Breast epithelium (tissue), 4 donors: ENCODE measurements around the gene ACTN4. TPM values are rescaled to one million over a fixed set of nuclear protein-coding genes. Genes with fewer than 3 reads are reported as not detected.

ENCODE experiments used
- DNase-seq, 2 donors: peaks; one replicate each; pipeline ENCODE4 v3.0.0-alpha.2; 2019; ENCODE audit warnings: low spot score in 2 of 2
- H3K27ac ChIP-seq, 2 donors: fragments of 200-600 bp; sonication (generic) in 1 of 2; one replicate each; pipeline ENCODE4 v1.5.1; 2016 to 2019; ENCODE audit warnings: mild to moderate bottlenecking in 1 of 2
- H3K27me3 ChIP-seq, 2 donors: fragments of 200-600 bp; sonication (generic) in 1 of 2; one replicate each; pipeline versions ENCODE4 v1.5.1 to v1.6.0; 2017 to 2019; ENCODE audit warnings: control low read depth in 1 of 2, mild to moderate bottlenecking in 1 of 2
- H3K36me3 ChIP-seq: fragments of 200-600 bp; one replicate; pipeline ENCODE4 v1.5.1; 2019
- H3K4me1 ChIP-seq, 2 donors: fragments of 200-600 bp; sonication (generic); one replicate each; pipeline ENCODE4 v1.5.1; 2016 to 2019; ENCODE audit warnings: control low read depth in 1 of 2
- H3K4me3 ChIP-seq, 3 donors: fragments of 200-600 bp; sonication (generic); 1 replicate in 2 of 3; 2 replicates in 1 of 3; pipeline ENCODE4 v1.5.1; 2016 to 2019; ENCODE audit warnings: mild to moderate bottlenecking in 3 of 3, moderate library complexity in 2 of 3
- H3K9me3 ChIP-seq, 2 donors: fragments of 200-600 bp; sonication (generic) in 1 of 2; one replicate each; pipeline ENCODE4 v1.5.1; 2016 to 2019; ENCODE audit warnings: control low read depth in 1 of 2
- POLR2A ChIP-seq: fragments of 450-650 bp; IDR thresholded peaks from one replicate; pipeline ENCODE4 v1.6.1; 2016; ENCODE audit warnings: antibody characterized with exemption, mild to moderate bottlenecking, moderate library complexity
- POLR2AphosphoS5 ChIP-seq, 3 donors: sonication (generic); formaldehyde crosslinking; IDR thresholded peaks; one replicate each; pipeline ENCODE4 v1.6.1; 2017; ENCODE audit warnings: antibody characterized with exemption in 3 of 3
- intact Hi-C: fragments of 100-400 bp; cut with DNase I; formaldehyde crosslinking; loops from one replicate; pipeline ENCODE4 v1.15.1; 2023; ENCODE audit warnings: low total_unique reads
- total RNA-seq, 3 donors: library from RNA; depleted of rRNA; stranded (reverse); fragments of >200 nt; gene quantifications; one replicate each; pipeline ENCODE4 v1.1.0, GENCODE V29; 2016
- TF ChIP-seq, protein P1 (sequence below), 3 donors: fragments of 450-650 bp; IDR thresholded peaks; one replicate each; pipeline ENCODE4 v1.5.1; 2016 to 2017; ENCODE audit warnings: antibody characterized with exemption in 3 of 3, mild to moderate bottlenecking in 3 of 3, moderate library complexity in 3 of 3

Gene ACTN4
- total RNA-seq, 3 donors from 2014 or later = 182 to 296 (median 269) TPM

DNA sequence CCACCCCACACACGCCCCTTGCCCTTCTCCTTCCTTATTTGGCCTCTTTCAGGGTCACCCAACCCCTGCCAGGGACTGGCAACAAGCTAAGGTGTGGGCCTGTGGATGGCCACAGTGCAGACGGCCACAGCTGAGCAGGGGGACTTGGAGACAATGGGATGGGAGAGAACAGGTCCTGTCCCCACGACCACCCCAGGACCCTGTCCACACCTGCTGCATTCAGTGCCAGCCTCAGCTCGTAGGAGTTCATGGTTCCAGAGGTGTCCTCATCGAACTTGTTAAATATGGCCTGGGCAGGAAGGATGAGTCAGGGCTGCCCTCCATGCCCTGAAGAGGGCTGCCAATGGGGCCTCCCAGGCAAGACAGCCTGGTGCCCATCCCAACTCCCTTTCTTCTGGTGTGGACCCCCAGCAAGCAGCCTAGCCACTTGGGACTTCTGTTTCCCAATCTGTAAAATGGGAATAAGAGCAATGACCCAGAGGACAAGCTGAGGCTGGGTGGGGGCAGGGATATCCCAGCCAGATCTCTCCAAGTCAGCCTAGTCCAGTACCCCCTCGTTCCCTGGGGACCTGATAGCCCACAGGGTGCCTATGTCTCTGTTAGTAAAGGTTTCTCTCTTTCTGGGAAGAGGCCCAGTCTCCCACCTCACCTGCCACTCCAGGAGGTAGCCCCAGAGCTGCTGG, 86.2 kb downstream of the ACTN4 start:
- H3K36me3 ChIP-seq = no peaks in the 10 kb centered on the region
- TF ChIP-seq, protein P1, sequence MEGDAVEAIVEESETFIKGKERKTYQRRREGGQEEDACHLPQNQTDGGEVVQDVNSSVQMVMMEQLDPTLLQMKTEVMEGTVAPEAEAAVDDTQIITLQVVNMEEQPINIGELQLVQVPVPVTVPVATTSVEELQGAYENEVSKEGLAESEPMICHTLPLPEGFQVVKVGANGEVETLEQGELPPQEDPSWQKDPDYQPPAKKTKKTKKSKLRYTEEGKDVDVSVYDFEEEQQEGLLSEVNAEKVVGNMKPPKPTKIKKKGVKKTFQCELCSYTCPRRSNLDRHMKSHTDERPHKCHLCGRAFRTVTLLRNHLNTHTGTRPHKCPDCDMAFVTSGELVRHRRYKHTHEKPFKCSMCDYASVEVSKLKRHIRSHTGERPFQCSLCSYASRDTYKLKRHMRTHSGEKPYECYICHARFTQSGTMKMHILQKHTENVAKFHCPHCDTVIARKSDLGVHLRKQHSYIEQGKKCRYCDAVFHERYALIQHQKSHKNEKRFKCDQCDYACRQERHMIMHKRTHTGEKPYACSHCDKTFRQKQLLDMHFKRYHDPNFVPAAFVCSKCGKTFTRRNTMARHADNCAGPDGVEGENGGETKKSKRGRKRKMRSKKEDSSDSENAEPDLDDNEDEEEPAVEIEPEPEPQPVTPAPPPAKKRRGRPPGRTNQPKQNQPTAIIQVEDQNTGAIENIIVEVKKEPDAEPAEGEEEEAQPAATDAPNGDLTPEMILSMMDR (IDR thresholded peaks at IDR 0.05) = no peak
- TF ChIP-seq POLR2AphosphoS5 (IDR thresholded peaks at IDR 0.05) (no peak), POLR2A (no peak)
- intact Hi-C loops = no loop called here
- no peaks in the 10 kb centered on the region for H3K9me3 ChIP-seq
- peak overlapping the region; percentile 82 to 84 for H3K27ac ChIP-seq
- no peak overlapping the region for H3K4me3 ChIP-seq
- no peaks in the 10 kb centered on the region for H3K27me3 ChIP-seq
- peaks cover 0 to 2% of the 10 kb centered on the region in 2 donors for H3K4me1 ChIP-seq
- DNase-seq = peak in 1 of 2 donors; percentile 25

DNA sequence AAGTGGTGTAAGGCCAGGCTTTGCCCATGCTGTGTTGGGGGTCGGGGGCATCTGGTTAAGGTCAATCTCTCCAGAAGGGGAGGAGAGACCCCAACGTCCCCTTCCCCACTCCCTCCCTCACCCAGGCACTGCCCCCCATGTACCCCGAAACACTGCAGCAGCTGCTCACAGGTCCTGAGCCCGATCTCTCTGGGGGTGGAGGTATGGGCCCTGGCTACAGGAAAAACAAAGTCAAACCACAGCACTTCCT, 86.7 kb downstream of the ACTN4 start:
- no peaks in the 10 kb centered on the region for H3K36me3 ChIP-seq
- intact Hi-C loops = no loop called here
- no peaks in the 10 kb centered on the region for H3K9me3 ChIP-seq
- peaks cover 0 to 2% of the 10 kb centered on the region in 2 donors for H3K4me1 ChIP-seq
- DNase-seq = no peak
- no peak for TF ChIP-seq POLR2A
- TF ChIP-seq, protein P1 (IDR thresholded peaks at IDR 0.05) = no peak
- TF ChIP-seq POLR2AphosphoS5 (IDR thresholded peaks at IDR 0.05) = no peak
- peak overlapping the region; percentile 82 to 84 for H3K27ac ChIP-seq
- peak overlapping the region in 1 of 3 donors; percentile 40 for H3K4me3 ChIP-seq
- H3K27me3 ChIP-seq = no peaks in the 10 kb centered on the region

DNA sequence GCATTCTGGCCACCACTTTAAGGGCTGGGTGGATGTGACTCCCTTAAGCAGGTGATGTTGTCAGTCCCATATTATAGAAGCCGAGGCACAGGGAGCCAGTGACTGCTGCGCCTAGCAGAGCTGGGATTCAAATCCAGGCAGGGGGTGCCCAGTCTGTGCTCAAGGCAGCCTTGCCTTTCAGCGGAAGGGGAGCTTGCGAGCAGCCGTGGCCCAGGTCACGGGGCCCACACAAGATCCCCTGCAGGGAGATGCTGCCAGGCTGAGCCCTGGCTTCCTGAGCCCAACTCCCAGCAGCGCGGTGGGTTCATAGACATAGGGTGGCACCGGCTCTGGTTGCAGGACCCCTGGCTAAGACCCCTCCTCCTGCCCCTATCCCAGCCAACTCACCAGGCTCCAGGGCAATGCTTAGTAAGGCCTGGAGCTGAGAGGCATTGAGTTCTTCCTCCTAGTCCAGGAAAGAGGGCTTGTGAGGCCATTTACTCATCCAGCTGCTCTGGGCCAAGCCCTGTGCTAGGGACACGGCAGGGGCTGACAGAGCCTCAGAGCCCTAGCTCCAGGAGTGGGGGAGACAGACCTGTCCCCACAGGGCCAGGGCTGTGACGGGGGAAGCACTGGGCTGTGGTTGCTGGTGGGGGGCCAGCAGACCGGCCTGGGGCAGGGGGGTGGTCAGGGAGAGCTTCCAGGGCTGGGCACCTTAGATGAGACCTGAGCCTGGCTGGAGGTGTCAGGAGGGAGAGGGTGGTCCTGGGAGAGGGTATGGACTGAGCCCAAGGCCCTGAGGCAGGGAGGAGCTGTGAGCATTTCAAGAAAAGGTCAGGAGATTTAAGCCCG, 87.2 kb downstream of the ACTN4 start:
- no peaks in the 10 kb centered on the region for H3K36me3 ChIP-seq
- no peaks in the 10 kb centered on the region for H3K9me3 ChIP-seq
- TF ChIP-seq, protein P1 (IDR thresholded peaks at IDR 0.05) = no peak
- TF ChIP-seq POLR2A (no peak), POLR2AphosphoS5 (IDR thresholded peaks at IDR 0.05) (no peak)
- DNase-seq = peak in 1 of 2 donors; percentile 42
- no peaks in the 10 kb centered on the region for H3K27me3 ChIP-seq
- H3K27ac ChIP-seq = peak overlapping the region; percentile 82 to 84
- intact Hi-C loops = no loop called here
- H3K4me1 ChIP-seq = peaks cover 0 to 2% of the 10 kb centered on the region in 2 donors
- peak overlapping the region in 2 of 3 donors; percentile 3 to 40 for H3K4me3 ChIP-seq

DNA sequence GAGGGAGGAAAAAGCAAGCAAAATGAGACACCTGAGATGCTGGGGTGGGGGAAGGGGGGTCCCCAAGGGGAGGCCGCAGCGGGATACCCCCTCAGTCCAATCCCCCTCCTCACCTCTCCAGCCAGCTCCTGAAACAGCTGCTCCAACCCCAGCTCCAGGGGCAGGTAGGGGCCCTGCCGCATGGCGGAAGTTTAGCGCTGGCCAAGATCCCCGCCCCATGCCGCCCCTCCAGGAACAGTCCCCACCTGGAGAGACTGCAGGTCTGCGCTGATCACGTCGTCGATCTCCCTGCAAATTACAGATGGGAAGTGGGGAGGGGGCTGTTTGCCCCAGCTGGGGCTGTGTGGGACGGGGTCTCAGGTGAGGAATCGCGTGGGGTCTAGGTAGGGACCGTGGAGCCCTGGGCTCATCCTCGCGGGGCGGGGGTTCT, 87.8 kb downstream of the ACTN4 start:
- DNase-seq = peak in 1 of 2 donors; percentile 41
- Histone ChIP-seq H3K27me3 (no peaks in the 10 kb centered on the region), H3K9me3 (no peaks in the 10 kb centered on the region), H3K4me3 (peak overlapping the region in 2 of 3 donors; percentile 24 to 40), H3K27ac (peak overlapping the region; percentile 82 to 84), H3K36me3 (no peaks in the 10 kb centered on the region), H3K4me1 (peaks cover 0 to 2% of the 10 kb centered on the region in 2 donors)
- TF ChIP-seq POLR2A (no peak), POLR2AphosphoS5 (IDR thresholded peaks at IDR 0.05) (no peak)
- TF ChIP-seq, protein P1 (IDR thresholded peaks at IDR 0.05) = no peak
- intact Hi-C loops = no loop called here

DNA sequence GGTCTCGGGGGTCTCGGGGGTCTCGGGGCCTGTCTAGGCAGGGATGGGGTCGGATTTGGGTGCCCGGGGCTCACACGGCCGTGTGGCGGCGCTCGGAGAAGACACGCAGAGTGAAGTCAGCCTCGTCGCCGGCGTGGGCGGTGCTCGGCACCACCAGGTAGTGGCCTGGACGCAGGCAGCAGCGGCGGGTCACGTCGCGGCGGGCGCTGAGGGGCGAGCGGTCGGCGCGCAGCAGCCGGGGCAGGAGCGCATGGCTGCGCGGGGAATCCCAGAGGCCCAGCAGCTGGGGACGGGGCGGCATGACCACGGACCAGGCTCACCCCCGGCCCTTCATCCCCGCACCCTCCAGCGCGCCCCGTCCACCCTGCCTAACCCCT, 88.6 kb downstream of the ACTN4 start:
- peak in 1 of 2 donors; percentile 70 for DNase-seq
- no peaks in the 10 kb centered on the region for H3K36me3 ChIP-seq
- peaks cover 0 to 2% of the 10 kb centered on the region in 2 donors for H3K4me1 ChIP-seq
- H3K4me3 ChIP-seq = peak overlapping the region; percentile 29 to 65 (median 55)
- peak overlapping the region; percentile 76 to 80 for H3K27ac ChIP-seq
- TF ChIP-seq, protein P1 (IDR thresholded peaks at IDR 0.05) = no peak
- TF ChIP-seq POLR2AphosphoS5 (IDR thresholded peaks at IDR 0.05) = peak in 1 of 3 donors; percentile 16
- intact Hi-C loops = no loop called here
- no peaks in the 10 kb centered on the region for H3K9me3 ChIP-seq
- no peaks in the 10 kb centered on the region for H3K27me3 ChIP-seq
